IMR-90 (cell line): ENCODE measurements around the gene KCTD13. TPM values are rescaled to one million over a fixed set of nuclear protein-coding genes. Genes with fewer than 3 reads are reported as not detected.

Experiments used
- ATAC-seq: fragments of 200-7000 bp; cut with Tn5 transposase; 2 replicates; pipeline ENCODE4 v1.9.1; 2020; ENCODE audit warnings: low read depth, mild to moderate bottlenecking, moderate library complexity
- BruUV-seq: library from RNA; stranded (reverse); fragments of 400-500 nt; replicated peaks from 2 replicates; lab custom pipeline; 2021; lab: Mats Ljungman, UMichigan
- CTCF ChIA-PET: fragments of 300-600 bp; formaldehyde crosslinking; extraction: SDS; loops from one replicate; lab custom pipeline; 2021; ENCODE audit warnings: antibody characterized with exemption; lab: Yijun Ruan, JAX
- POLR2A ChIA-PET: fragments of 300-600 bp; sonication (Branson Sonifier 250); formaldehyde crosslinking; loops from one replicate; lab custom pipeline; 2022; ENCODE audit warnings: antibody characterized with exemption; ENCODE audit not compliant: unreplicated experiment; lab: Charles Lee
- DNase-seq: peaks from one replicate; pipeline ENCODE4 v3.0.0; 2013
- H2AFZ ChIP-seq: replicated peaks from 2 replicates; pipeline ENCODE3; 2013; ENCODE audit warnings: low read length, mild to moderate bottlenecking; ENCODE audit not compliant: poor library complexity
- H2AK5ac ChIP-seq: 2 replicates; pipeline ENCODE4 v1.6.1; 2013; ENCODE audit warnings: low read depth, low read length, inconsistent platforms
- H2AK9ac ChIP-seq: replicated peaks from 2 replicates; pipeline ENCODE3; 2013; ENCODE audit warnings: mild to moderate bottlenecking, low read depth, low read length, moderate library complexity; ENCODE audit not compliant: poor library complexity
- H2BK120ac ChIP-seq: 2 replicates; pipeline ENCODE4 v1.6.1; 2013; ENCODE audit warnings: low read depth, low read length, inconsistent platforms
- H2BK15ac ChIP-seq: 3 replicates; pipeline ENCODE4 v1.6.1; 2013; ENCODE audit warnings: low read depth, low read length, inconsistent platforms
- H2BK20ac ChIP-seq: 2 replicates; pipeline ENCODE4 v1.6.1; 2013; ENCODE audit warnings: low read depth, mild to moderate bottlenecking, inconsistent platforms, low read length, moderate library complexity
- H2BK5ac ChIP-seq: 2 replicates; pipeline ENCODE4 v1.6.1; 2013; ENCODE audit warnings: mild to moderate bottlenecking, low read depth, low read length, inconsistent platforms; ENCODE audit not compliant: poor library complexity, severe bottlenecking
- H3K14ac ChIP-seq: replicated peaks from 2 replicates; pipeline ENCODE4 v1.6.1; 2013; ENCODE audit warnings: low read depth, low read length, inconsistent platforms
- H3K18ac ChIP-seq: 2 replicates; pipeline ENCODE4 v1.6.1; 2013; ENCODE audit warnings: low read depth, low read length, control low read depth
- H3K23ac ChIP-seq: 2 replicates; pipeline ENCODE4 v1.6.1; 2013; ENCODE audit warnings: low read depth, low read length, inconsistent platforms
- H3K27ac ChIP-seq: 2 replicates; pipeline ENCODE4 v1.5.1; 2013; ENCODE audit warnings: mild to moderate bottlenecking, control low read depth, low read length; ENCODE audit not compliant: insufficient read depth
- H3K27me3 ChIP-seq: 2 replicates; pipeline ENCODE4 v1.6.1; 2013; ENCODE audit warnings: low read length; ENCODE audit not compliant: control insufficient read depth, insufficient read depth
- H3K36me3 ChIP-seq: 2 replicates; pipeline ENCODE4 v1.6.1; 2013; ENCODE audit warnings: low read length, mixed read lengths; ENCODE audit not compliant: control insufficient read depth, insufficient read depth
- H3K4ac ChIP-seq: 2 replicates; pipeline ENCODE4 v1.6.1; 2013; ENCODE audit warnings: low read depth, low read length, inconsistent platforms
- H3K4me1 ChIP-seq: 2 replicates; pipeline ENCODE4 v1.6.1; 2013; ENCODE audit warnings: low read length, mixed read lengths; ENCODE audit not compliant: control insufficient read depth, insufficient read depth
- H3K4me2 ChIP-seq: 2 replicates; pipeline ENCODE4 v1.6.1; 2013; ENCODE audit warnings: low read depth, mild to moderate bottlenecking, control low read depth, low read length, moderate library complexity
- H3K4me3 ChIP-seq: 2 replicates; pipeline ENCODE4 v1.5.1; 2013; ENCODE audit warnings: low read depth, mild to moderate bottlenecking, control low read depth, low read length, moderate library complexity; ENCODE audit not compliant: insufficient read depth
- H3K56ac ChIP-seq: 2 replicates; pipeline ENCODE4 v1.6.1; 2013; ENCODE audit warnings: low read length, inconsistent platforms; ENCODE audit not compliant: insufficient read depth; ENCODE audit errors: extremely low read depth
- H3K79me1 ChIP-seq, 2 experiments: 2 replicates each; pipeline ENCODE4 v1.6.1; 2013; ENCODE audit warnings: low read length in 2 of 2, inconsistent platforms in 1 of 2, low read depth in 1 of 2
- H3K9ac ChIP-seq: 2 replicates; pipeline ENCODE4 v1.6.1; 2013; ENCODE audit warnings: low read depth, low read length, control low read depth
- H3K9me1 ChIP-seq: 2 replicates; pipeline ENCODE4 v1.6.1; 2013; ENCODE audit warnings: low read length, inconsistent platforms; ENCODE audit not compliant: insufficient read depth
- H3K9me3 ChIP-seq: 2 replicates; pipeline ENCODE4 v1.6.1; 2013; ENCODE audit warnings: low read length; ENCODE audit not compliant: control insufficient read depth, insufficient read depth
- H4K20me1 ChIP-seq: 2 replicates; pipeline ENCODE4 v1.6.1; 2013; ENCODE audit warnings: low read length, inconsistent platforms; ENCODE audit not compliant: insufficient read depth
- H4K5ac ChIP-seq: 2 replicates; pipeline ENCODE4 v1.6.1; 2013; ENCODE audit warnings: mild to moderate bottlenecking, low read depth, low read length, control low read depth
- H4K8ac ChIP-seq, 2 experiments: 2 replicates each; pipeline ENCODE4 v1.6.1; 2013; ENCODE audit warnings: low read depth in 2 of 2, low read length in 2 of 2, control low read depth in 1 of 2, inconsistent platforms in 1 of 2
- H4K91ac ChIP-seq: 2 replicates; pipeline ENCODE4 v1.6.1; 2013; ENCODE audit warnings: low read depth, low read length, inconsistent platforms; ENCODE audit not compliant: insufficient read depth
- BHLHE40 ChIP-seq: fragments of 150-350 bp; IDR thresholded peaks from 2 replicates; pipeline ENCODE4 v1.6.1; 2016; ENCODE audit warnings: mild to moderate bottlenecking, low read depth, low read length
- CEBPB ChIP-seq: IDR thresholded peaks from 2 replicates; pipeline ENCODE4 v1.6.1; 2012; ENCODE audit warnings: low read depth, low read length, improper control_type of control experiment
- CHD1 ChIP-seq: IDR thresholded peaks from 2 replicates; pipeline ENCODE4 v1.6.1; 2012; ENCODE audit warnings: low read depth, low read length, improper control_type of control experiment
- FOS ChIP-seq: fragments of 150-350 bp; IDR thresholded peaks from 2 replicates; pipeline ENCODE4 v1.6.1; 2016; ENCODE audit warnings: low read depth, low read length
- MAFK ChIP-seq: IDR thresholded peaks from 2 replicates; pipeline ENCODE4 v1.6.1; 2012; ENCODE audit warnings: low read depth, low read length, improper control_type of control experiment
- MAZ ChIP-seq: IDR thresholded peaks from 2 replicates; pipeline ENCODE4 v1.6.1; 2012; ENCODE audit warnings: low read depth, mild to moderate bottlenecking, low read length, improper control_type of control experiment, moderate library complexity, borderline replicate concordance
- MXI1 ChIP-seq: IDR thresholded peaks from 2 replicates; pipeline ENCODE4 v1.6.1; 2012; ENCODE audit warnings: low read depth, mild to moderate bottlenecking, low read length, moderate library complexity, borderline replicate concordance
- NFE2L2 ChIP-seq: fragments of 150-350 bp; IDR thresholded peaks from 2 replicates; pipeline ENCODE4 v1.6.1; 2016; ENCODE audit warnings: low read depth, mild to moderate bottlenecking, low read length
- POLR2A ChIP-seq: IDR thresholded peaks from 2 replicates; pipeline ENCODE4 v1.6.1; 2012; ENCODE audit warnings: mild to moderate bottlenecking, low read depth, low read length
- RAD21 ChIP-seq: IDR thresholded peaks from 2 replicates; pipeline ENCODE4 v1.6.1; 2012; ENCODE audit warnings: low read length, improper control_type of control experiment
- RCOR1 ChIP-seq: IDR thresholded peaks from 2 replicates; pipeline ENCODE4 v1.6.1; 2012; ENCODE audit warnings: mild to moderate bottlenecking, low read length, improper control_type of control experiment; ENCODE audit not compliant: insufficient replicate concordance
- RFX5 ChIP-seq: IDR thresholded peaks from 2 replicates; pipeline ENCODE4 v1.8.0; 2012; ENCODE audit warnings: low read depth, mild to moderate bottlenecking, low read length, moderate library complexity
- SMC3 ChIP-seq: fragments of 150-350 bp; IDR thresholded peaks from 2 replicates; pipeline ENCODE4 v1.6.1; 2016; ENCODE audit warnings: low read depth, mild to moderate bottlenecking, antibody characterized with exemption, low read length, moderate library complexity
- WGBS, 2 experiments: methylation state at CpG; one replicate each; pipeline versions ENCODE4 v1.1.5 to v1.1.7; 2013; ENCODE audit warnings: missing lambda C conversion rate in 2 of 2; ENCODE audit not compliant: insufficient read length in 1 of 2; ENCODE audit errors: extremely low coverage in 2 of 2; 5-methylcytosine and 5-hydroxymethylcytosine counted together
- dilution Hi-C: fragments of 300-500 bp; cut with HindIII; formaldehyde crosslinking; loops from one replicate; pipeline ENCODE4 v1.14.3; 2018; ENCODE audit warnings: low sequenced_read_pairs; ENCODE audit not compliant: unreplicated experiment
- in situ Hi-C: fragments of 300-500 bp; cut with MboI; formaldehyde crosslinking; loops from 3 replicates; pipeline ENCODE4 v1.14.3; 2019; ENCODE audit warnings: low sequenced_read_pairs, inconsistent platforms, mixed read lengths
- intact Hi-C: fragments of 100-400 bp; cut with micrococcal nuclease; formaldehyde crosslinking; loops from 2 replicates; pipeline ENCODE4 v1.10.0; 2022
- polyA plus RNA-seq, 3 experiments: library from polyadenylated mRNA; depleted of rRNA; stranded (reverse); fragments of >200 nt; gene quantifications; 2 replicates each; pipeline ENCODE4 v1.2.3, GENCODE V29; 2012; ENCODE audit warnings: low replicate concordance in 1 of 3
- total RNA-seq: library from RNA; depleted of rRNA; stranded (reverse); fragments of >200 nt; gene quantifications from 2 replicates; pipeline ENCODE4 v1.2.3, GENCODE V29; 2012
- TF ChIP-seq, protein P1 (sequence below): conservative IDR thresholded peaks from 2 replicates; pipeline ENCODE4 v1.5.1; 2012; ENCODE audit warnings: mild to moderate bottlenecking, low read depth, low read length, improper control_type of control experiment
- TF ChIP-seq, protein P2 (sequence below): fragments of 150-350 bp; IDR thresholded peaks from 2 replicates; pipeline ENCODE4 v1.6.1; 2017; ENCODE audit warnings: mild to moderate bottlenecking, antibody characterized with exemption, low read length, low read depth
- TF ChIP-seq, protein P3 (sequence below): fragments of 150-350 bp; IDR thresholded peaks from 2 replicates; pipeline ENCODE4 v1.6.1; 2016; ENCODE audit warnings: low read depth, mild to moderate bottlenecking, low read length, moderate library complexity, borderline replicate concordance

KCTD13 gene
- total and polyA plus RNA-seq, 2 of the 4 experiments (the other 2 are of a cell fraction): 4.1 to 20.7 TPM

DNA sequence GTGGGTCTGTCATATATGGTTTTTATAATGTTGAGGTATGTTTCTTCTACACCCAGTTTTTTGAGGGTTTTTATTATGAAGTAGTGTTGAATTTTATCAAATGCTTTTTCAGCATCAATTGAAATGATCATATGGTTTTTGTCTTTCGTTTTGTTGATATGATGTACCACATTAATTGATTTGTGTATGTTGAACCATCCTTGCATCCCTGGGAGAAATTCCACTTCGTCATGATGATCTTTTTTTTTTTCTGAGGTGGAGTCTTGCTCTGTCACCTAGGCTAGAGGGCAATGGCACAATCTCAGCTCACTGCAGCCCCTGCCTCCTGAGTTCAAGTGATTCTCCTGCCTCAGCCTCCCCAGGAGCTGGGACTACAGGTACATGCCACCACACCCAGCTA is 21.9 kb upstream of the KCTD13 start:
- dilution Hi-C loops: no loop called here
- intact Hi-C loops: no loop called here
- no TSS peak for BruUV-seq
- no peak overlapping the region for H3K56ac ChIP-seq
- TF ChIP-seq, protein P1, sequence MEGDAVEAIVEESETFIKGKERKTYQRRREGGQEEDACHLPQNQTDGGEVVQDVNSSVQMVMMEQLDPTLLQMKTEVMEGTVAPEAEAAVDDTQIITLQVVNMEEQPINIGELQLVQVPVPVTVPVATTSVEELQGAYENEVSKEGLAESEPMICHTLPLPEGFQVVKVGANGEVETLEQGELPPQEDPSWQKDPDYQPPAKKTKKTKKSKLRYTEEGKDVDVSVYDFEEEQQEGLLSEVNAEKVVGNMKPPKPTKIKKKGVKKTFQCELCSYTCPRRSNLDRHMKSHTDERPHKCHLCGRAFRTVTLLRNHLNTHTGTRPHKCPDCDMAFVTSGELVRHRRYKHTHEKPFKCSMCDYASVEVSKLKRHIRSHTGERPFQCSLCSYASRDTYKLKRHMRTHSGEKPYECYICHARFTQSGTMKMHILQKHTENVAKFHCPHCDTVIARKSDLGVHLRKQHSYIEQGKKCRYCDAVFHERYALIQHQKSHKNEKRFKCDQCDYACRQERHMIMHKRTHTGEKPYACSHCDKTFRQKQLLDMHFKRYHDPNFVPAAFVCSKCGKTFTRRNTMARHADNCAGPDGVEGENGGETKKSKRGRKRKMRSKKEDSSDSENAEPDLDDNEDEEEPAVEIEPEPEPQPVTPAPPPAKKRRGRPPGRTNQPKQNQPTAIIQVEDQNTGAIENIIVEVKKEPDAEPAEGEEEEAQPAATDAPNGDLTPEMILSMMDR: no peak
- no peak for TF ChIP-seq MAZ
- no peak for TF ChIP-seq MXI1
- TF ChIP-seq RAD21: no peak
- no peak for TF ChIP-seq RFX5
- TF ChIP-seq, protein P2, sequence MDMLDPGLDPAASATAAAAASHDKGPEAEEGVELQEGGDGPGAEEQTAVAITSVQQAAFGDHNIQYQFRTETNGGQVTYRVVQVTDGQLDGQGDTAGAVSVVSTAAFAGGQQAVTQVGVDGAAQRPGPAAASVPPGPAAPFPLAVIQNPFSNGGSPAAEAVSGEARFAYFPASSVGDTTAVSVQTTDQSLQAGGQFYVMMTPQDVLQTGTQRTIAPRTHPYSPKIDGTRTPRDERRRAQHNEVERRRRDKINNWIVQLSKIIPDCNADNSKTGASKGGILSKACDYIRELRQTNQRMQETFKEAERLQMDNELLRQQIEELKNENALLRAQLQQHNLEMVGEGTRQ: no peak
- TF ChIP-seq BHLHE40: no peak
- TF ChIP-seq CHD1: no peak
- no peak for TF ChIP-seq FOS
- TF ChIP-seq, protein P3, sequence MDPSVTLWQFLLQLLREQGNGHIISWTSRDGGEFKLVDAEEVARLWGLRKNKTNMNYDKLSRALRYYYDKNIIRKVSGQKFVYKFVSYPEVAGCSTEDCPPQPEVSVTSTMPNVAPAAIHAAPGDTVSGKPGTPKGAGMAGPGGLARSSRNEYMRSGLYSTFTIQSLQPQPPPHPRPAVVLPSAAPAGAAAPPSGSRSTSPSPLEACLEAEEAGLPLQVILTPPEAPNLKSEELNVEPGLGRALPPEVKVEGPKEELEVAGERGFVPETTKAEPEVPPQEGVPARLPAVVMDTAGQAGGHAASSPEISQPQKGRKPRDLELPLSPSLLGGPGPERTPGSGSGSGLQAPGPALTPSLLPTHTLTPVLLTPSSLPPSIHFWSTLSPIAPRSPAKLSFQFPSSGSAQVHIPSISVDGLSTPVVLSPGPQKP: no peak
- TF ChIP-seq CEBPB: no peak
- TF ChIP-seq SMC3: no peak
- TF ChIP-seq NFE2L2: no peak
- no peak for TF ChIP-seq RCOR1
- TF ChIP-seq POLR2A: no peak
- no peak for TF ChIP-seq MAFK
- no peaks in the 10 kb centered on the region for H3K36me3 ChIP-seq
- H3K9me1 ChIP-seq: 0 out of 2 replicates have a peak, but pooled peaks cover under 1% of the 10 kb centered on the region
- no peaks in the 10 kb centered on the region; the same call in 1 of the 2 replicates for H4K20me1 ChIP-seq
- no peak overlapping the region for H4K5ac ChIP-seq
- in situ Hi-C loops: no loop called here
- no peak overlapping the region for H2BK20ac ChIP-seq
- no peak overlapping the region for H3K4me3 ChIP-seq
- H2BK120ac ChIP-seq: no peak overlapping the region
- WGBS, 2 experiments: 80% methylated on average over 1 of the region's 2 CpGs; no CpG with 5 or more reads in 1 of the 2 experiments
- H2BK5ac ChIP-seq: no peak overlapping the region
- ChIA-PET CTCF (no interaction called here), POLR2A (no interaction called here)
- no peak overlapping the region for H4K91ac ChIP-seq
- no peak overlapping the region for H3K4ac ChIP-seq
- DNase-seq (no peak), ATAC-seq (no peak)
- no peak overlapping the region for H3K14ac ChIP-seq
- no peak overlapping the region for H3K9ac ChIP-seq
- no peak overlapping the region for H2BK15ac ChIP-seq
- H3K27me3 ChIP-seq: no peaks in the 10 kb centered on the region
- no peak overlapping the region for H2AK9ac ChIP-seq
- no peak overlapping the region for H3K18ac ChIP-seq
- no peak overlapping the region for H3K23ac ChIP-seq
- no peak overlapping the region for H2AFZ ChIP-seq
- no peak overlapping the region for H2AK5ac ChIP-seq
- H3K4me2 ChIP-seq: no peak overlapping the region
- no peak overlapping the region for H4K8ac ChIP-seq
- no peaks in the 10 kb centered on the region for H3K9me3 ChIP-seq
- H3K27ac ChIP-seq: no peak overlapping the region
- no peaks in the 10 kb centered on the region for H3K79me1 ChIP-seq
- peaks cover 4% of the 10 kb centered on the region for H3K4me1 ChIP-seq
